ENCODE measurements around the gene THRB.

THRB gene

GRCh38 chr3:24242012-24242698 lies 252.5 kb downstream of the THRB start:
- H3K9ac ChIP-seq (ENCODE audit: low read depth, low read length), result no peak overlapping the region
- no peaks in the 10 kb centered on the region for H3K36me3 ChIP-seq (ENCODE audit: insufficient read depth, low read length)
- H3K9me3 ChIP-seq (ENCODE audit: control insufficient read depth, insufficient read depth, low read length), result no peaks in the 10 kb centered on the region
- peaks cover 11% of the 10 kb centered on the region for H3K4me1 ChIP-seq (ENCODE audit: insufficient read depth, low read length)

DNA sequence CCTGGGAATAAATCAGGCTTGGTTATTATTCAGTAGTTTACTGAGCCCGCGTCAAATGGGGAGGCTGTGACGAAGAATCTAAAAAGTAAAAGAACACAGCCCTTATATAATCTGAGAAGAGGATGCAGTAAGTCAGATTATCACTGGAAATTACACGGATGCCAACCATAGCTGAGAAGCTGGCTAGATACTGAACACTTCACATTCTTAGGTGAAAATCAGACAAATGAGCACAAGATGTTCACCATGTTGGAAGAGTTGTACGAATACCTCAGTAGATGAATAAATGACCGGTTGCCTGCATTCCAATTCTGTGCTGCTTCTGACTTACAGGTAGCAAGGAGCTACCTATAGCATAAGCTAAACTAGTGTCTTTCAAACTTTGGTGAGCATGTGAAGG lies 254.3 kb downstream of the THRB start:
- H3K9me3 ChIP-seq (ENCODE audit: control insufficient read depth, insufficient read depth, low read length), result no peaks in the 10 kb centered on the region

DNA sequence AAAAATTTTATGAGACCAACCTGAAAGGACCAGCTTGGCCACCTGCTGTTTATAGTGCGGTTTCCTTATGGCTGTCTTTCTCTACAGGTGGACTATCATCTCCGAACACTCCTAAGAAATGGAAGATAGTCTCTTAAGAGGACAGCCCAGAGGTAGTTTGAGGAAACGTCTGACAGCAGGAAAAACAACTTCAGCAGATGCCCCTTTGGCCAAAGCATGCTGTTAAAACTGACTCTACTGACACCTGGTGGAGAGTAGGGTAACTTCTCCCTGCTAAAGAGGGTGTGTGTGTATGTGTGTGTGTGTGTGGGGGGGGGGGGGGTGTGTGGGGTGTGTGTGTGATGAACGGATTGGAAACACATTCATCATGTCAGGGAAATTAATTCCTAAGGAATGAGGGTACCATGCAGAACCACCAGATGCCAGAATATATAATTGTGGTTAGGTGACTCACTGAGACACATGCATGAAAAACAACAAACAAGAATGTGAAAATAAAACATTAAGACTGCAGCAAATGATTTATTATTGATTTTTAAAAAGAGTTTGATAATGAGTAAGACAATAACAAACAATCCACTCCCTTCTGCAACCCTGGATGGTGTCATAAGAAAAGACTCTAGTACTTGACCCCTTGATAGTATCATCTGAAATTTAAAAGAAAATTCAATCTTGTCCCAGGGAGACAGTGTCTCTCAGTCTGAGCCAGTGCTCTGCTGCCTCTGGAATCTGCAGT lies 256.5 kb downstream of the THRB start:
- Histone ChIP-seq H3K36me3 (ENCODE audit: insufficient read depth, low read length) (no peaks in the 10 kb centered on the region), H3K9ac (ENCODE audit: low read depth, low read length) (no peak overlapping the region), H3K9me3 (ENCODE audit: control insufficient read depth, insufficient read depth, low read length) (no peaks in the 10 kb centered on the region), H3K4me1 (ENCODE audit: insufficient read depth, low read length) (peaks cover 11% of the 10 kb centered on the region)

More for the DNA sequence above, 254.3 kb downstream of the THRB start:
- peaks cover 11% of the 10 kb centered on the region for H3K4me1 ChIP-seq (ENCODE audit: insufficient read depth, low read length)
- H3K9ac ChIP-seq (ENCODE audit: low read depth, low read length), result no peak overlapping the region
- no peaks in the 10 kb centered on the region for H3K36me3 ChIP-seq (ENCODE audit: insufficient read depth, low read length)

DNA sequence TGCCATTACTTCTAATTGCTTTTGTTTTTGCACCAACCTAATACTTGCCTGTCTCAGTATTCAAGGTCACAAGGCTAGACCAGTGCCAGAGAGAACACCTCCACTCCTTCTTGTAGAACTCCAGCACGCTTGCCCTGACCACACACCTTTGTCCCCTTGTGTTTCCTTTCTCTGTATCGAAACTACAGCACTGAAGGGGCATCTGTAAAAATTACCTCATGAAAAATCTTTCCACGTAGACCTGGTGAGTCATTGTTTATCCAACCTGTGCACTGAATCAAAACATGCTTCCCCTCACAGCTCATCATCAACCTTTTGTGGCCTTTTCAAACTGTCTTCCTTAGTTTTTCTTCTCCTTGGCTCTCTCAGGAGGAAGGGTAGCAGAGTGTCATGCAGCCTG lies 259.5 kb downstream of the THRB start:
- H3K9me3 ChIP-seq (ENCODE audit: control insufficient read depth, insufficient read depth, low read length), result no peaks in the 10 kb centered on the region
- H3K9ac ChIP-seq (ENCODE audit: low read depth, low read length), result no peak overlapping the region
- no peaks in the 10 kb centered on the region for H3K4me1 ChIP-seq (ENCODE audit: insufficient read depth, low read length)
- H3K36me3 ChIP-seq (ENCODE audit: insufficient read depth, low read length), result no peaks in the 10 kb centered on the region

DNA sequence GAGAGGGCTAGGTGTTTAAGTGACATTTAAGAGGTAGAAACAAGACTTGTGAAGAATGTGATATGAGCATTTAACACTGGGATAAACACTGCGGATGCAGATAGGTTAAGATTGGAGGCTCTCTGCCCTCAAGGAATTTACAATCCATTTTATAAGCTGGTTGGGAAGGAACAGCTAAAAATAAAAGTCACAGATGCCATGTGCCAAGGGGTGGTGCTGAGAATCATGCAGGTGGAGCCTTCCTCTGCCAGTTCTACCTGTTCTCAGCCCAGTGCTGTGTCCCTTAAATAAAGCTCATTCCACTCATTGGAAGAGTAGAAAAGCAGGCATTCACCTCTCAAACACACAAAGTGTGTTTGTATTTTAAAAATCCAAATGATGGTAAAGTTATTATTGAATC lies 261.9 kb downstream of the THRB start:
- Histone ChIP-seq H3K4me1 (ENCODE audit: insufficient read depth, low read length) (no peaks in the 10 kb centered on the region), H3K9ac (ENCODE audit: low read depth, low read length) (no peak overlapping the region), H3K36me3 (ENCODE audit: insufficient read depth, low read length) (no peaks in the 10 kb centered on the region), H3K9me3 (ENCODE audit: control insufficient read depth, insufficient read depth, low read length) (no peaks in the 10 kb centered on the region)

DNA sequence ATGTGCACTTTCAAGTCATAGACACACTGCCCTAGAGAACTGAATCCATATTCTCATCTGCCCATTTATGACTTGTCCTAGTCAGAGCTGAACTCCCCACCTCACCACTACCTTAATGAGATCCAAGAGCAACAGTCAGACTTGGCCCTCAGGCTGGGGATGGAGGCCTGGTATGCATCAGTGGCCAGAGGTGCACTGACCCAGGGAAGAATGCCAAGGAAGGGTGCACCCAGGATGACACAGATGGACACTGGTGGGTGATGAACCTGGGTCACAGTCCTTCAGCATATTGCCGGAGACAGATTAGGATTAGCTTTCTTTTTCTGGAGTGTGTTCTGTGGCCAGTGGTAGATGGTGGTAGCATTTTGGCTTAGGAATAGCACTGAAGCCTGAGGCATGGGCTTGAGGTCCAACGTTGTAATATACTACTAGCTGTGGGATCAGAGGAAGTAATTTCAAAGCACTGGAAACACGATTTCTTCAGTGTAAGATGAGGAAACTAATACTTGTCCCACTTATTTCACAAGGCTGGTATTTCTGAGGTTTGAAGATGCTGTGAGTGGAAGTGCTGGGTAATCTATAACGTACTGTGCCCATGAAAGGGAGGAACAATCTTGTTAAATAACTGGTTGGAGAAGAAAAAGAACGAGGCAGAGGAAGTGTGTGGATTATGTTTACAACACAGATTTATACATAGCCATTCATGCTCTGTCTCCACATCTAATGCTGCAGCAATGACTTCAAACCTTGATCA lies 265.0 kb downstream of the THRB start:
- Histone ChIP-seq H3K9me3 (ENCODE audit: control insufficient read depth, insufficient read depth, low read length) (no peaks in the 10 kb centered on the region), H3K9ac (ENCODE audit: low read depth, low read length) (no peak overlapping the region), H3K36me3 (ENCODE audit: insufficient read depth, low read length) (no peaks in the 10 kb centered on the region), H3K4me1 (ENCODE audit: insufficient read depth, low read length) (peaks cover 8% of the 10 kb centered on the region; the same call in 1 of the 2 replicates)

- H3K36me3 ChIP-seq (ENCODE audit: insufficient read depth, low read length), result no peaks in the 10 kb centered on the region
- no peaks in the 10 kb centered on the region for H3K9me3 ChIP-seq (ENCODE audit: control insufficient read depth, insufficient read depth, low read length)
- H3K4me1 ChIP-seq (ENCODE audit: insufficient read depth, low read length), result peaks cover 8% of the 10 kb centered on the region; the same call in 1 of the 2 replicates
- no peak overlapping the region for H3K9ac ChIP-seq (ENCODE audit: low read depth, low read length)
Observed at GRCh38 chr3:24227635-24228034, 267.0 kb downstream of the THRB start.

- Histone ChIP-seq H3K36me3 (ENCODE audit: insufficient read depth, low read length) (no peaks in the 10 kb centered on the region), H3K9ac (ENCODE audit: low read depth, low read length) (no peak overlapping the region), H3K4me1 (ENCODE audit: insufficient read depth, low read length) (peaks cover 11% of the 10 kb centered on the region; the same call in 1 of the 2 replicates), H3K9me3 (ENCODE audit: control insufficient read depth, insufficient read depth, low read length) (no peaks in the 10 kb centered on the region)
Observed at GRCh38 chr3:24226397-24226796, 268.3 kb downstream of the THRB start.

GRCh38 chr3:24225385-24225950 lies 269.2 kb downstream of the THRB start:
- Histone ChIP-seq H3K9ac (ENCODE audit: low read depth, low read length) (no peak overlapping the region), H3K4me1 (ENCODE audit: insufficient read depth, low read length) (peaks cover 20% of the 10 kb centered on the region), H3K36me3 (ENCODE audit: insufficient read depth, low read length) (no peaks in the 10 kb centered on the region), H3K9me3 (ENCODE audit: control insufficient read depth, insufficient read depth, low read length) (no peaks in the 10 kb centered on the region)

DNA sequence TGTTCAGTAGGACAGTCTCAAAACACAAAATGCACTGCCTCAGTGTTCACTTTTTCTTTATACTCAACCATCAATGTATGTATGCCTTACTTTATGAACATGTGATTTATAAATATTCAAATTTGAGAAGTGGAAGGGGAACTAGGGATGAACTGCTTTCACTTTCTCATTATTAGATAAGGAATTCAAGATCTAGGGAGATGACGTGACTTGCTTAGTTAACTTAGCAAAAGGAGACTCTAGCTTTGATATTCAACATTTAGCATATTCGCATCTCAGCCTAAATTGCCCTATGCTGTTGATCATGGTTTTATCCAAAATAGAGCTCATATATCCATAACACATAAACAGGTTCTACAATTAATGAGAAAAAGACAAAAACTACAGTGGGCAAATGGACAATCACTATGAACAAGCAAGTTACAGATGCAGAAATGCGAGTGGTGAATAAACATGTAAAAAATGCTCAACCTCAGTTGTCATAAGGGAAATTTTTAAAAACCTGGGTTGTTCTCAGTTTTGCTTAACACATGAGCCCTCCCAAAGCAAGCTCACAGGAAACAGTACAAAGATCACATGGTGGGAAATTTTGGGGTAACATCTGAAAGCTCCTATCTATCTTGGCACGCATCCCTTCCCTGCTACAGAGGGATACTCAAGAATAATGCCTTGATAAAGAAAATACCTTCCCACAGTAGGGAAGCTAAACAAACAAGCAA lies 269.8 kb downstream of the THRB start:
- H3K9ac ChIP-seq (ENCODE audit: low read depth, low read length), result no peak overlapping the region
- no peaks in the 10 kb centered on the region for H3K36me3 ChIP-seq (ENCODE audit: insufficient read depth, low read length)
- no peaks in the 10 kb centered on the region for H3K9me3 ChIP-seq (ENCODE audit: control insufficient read depth, insufficient read depth, low read length)
- H3K4me1 ChIP-seq (ENCODE audit: insufficient read depth, low read length), result peaks cover 21% of the 10 kb centered on the region

DNA sequence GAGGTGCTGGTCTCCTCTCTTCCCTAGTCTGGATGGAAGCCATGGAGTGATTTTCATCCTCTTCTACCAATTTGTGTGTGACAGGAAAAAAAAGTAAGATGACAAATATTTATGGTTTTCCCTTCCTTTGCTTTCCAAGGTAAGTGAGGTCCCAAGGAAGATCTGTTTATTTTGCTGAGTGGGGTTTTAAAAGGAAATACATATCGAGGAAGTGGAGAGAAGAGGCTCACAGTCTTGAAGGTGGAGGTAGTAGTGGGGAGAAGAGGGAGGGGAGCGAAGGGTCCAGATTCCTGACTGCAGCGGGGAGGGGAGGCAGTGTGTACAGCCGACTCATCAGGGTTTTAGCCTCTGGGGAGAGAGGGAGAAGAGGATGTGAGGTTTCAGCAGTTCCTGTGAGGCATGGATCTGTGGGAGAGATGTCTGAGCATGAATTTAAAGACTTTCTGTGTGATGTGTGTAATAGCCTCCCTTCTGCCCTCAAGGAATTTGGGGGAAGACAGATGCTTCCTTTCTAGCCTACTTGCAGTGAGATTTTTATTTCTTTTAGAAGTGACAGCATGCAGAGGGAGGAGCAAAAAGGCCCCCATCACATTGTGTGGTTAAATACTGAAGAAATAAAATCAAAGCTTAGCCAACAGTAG lies 272.4 kb downstream of the THRB start:
- Histone ChIP-seq H3K4me1 (ENCODE audit: insufficient read depth, low read length) (peaks cover 25% of the 10 kb centered on the region), H3K36me3 (ENCODE audit: insufficient read depth, low read length) (no peaks in the 10 kb centered on the region), H3K9ac (ENCODE audit: low read depth, low read length) (no peak overlapping the region), H3K9me3 (ENCODE audit: control insufficient read depth, insufficient read depth, low read length) (no peaks in the 10 kb centered on the region)

GRCh38 chr3:24220859-24221657 lies 273.6 kb downstream of the THRB start:
- Histone ChIP-seq H3K36me3 (ENCODE audit: insufficient read depth, low read length) (no peaks in the 10 kb centered on the region), H3K9ac (ENCODE audit: low read depth, low read length) (no peak overlapping the region), H3K4me1 (ENCODE audit: insufficient read depth, low read length) (peaks cover 25% of the 10 kb centered on the region), H3K9me3 (ENCODE audit: control insufficient read depth, insufficient read depth, low read length) (no peaks in the 10 kb centered on the region)

DNA sequence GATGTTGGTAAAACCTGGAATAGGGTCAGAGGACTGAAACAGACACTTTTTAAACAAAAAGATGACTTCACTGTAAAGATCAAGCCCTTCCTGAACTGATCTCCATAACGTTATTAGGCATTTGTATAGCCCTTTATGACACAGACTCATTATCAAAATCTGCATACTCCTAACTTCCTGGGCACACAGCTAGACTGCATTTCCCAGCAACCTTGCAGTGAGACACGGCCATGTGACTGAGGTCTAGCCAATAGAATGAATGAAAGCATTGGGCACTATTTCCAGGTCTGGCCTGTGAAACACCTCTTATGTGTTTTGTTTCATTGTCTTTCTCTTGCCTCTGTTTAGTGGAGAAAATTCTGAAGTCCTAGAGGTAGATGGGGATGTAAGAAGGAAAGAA lies 279.1 kb downstream of the THRB start:
- Histone ChIP-seq H3K36me3 (ENCODE audit: insufficient read depth, low read length) (no peaks in the 10 kb centered on the region), H3K9me3 (ENCODE audit: control insufficient read depth, insufficient read depth, low read length) (no peaks in the 10 kb centered on the region), H3K9ac (ENCODE audit: low read depth, low read length) (no peak overlapping the region), H3K4me1 (ENCODE audit: insufficient read depth, low read length) (peaks cover 5% of the 10 kb centered on the region; the same call in 1 of the 2 replicates)
